Measurements from ENCODE around the gene PCA3.
A peak's percentile ranks its signal among the peaks of the same experiment; 100 is the strongest.
"Not testable (repeated sequence)": the region's sequence is repeated elsewhere in the genome, so short reads cannot be mapped to it uniquely, and the experiment has no call there.

Gene PCA3

DNA sequence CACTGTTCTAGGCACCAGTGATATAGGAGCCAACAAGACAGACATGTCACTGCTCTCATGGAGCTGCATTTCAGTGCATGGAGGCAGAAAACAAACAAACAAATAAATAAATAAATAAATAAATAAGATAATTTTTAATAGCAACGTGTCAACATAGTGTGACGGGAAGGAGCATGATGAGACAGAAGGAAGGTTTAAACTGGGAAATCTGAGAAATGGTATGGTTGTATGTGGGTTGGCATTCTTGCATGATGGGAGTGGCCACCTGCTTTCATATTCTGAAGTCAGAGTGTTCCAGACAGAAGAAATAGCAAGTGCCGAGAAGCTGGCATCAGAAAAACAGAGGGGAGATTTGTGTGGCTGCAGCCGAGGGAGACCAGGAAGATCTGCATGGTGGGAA is at the start of gene PCA3:
PCA3 (plus strand) TSS at position 301 of the 400 bp plus-strand sequence.
- no peak for DNase-seq

DNA sequence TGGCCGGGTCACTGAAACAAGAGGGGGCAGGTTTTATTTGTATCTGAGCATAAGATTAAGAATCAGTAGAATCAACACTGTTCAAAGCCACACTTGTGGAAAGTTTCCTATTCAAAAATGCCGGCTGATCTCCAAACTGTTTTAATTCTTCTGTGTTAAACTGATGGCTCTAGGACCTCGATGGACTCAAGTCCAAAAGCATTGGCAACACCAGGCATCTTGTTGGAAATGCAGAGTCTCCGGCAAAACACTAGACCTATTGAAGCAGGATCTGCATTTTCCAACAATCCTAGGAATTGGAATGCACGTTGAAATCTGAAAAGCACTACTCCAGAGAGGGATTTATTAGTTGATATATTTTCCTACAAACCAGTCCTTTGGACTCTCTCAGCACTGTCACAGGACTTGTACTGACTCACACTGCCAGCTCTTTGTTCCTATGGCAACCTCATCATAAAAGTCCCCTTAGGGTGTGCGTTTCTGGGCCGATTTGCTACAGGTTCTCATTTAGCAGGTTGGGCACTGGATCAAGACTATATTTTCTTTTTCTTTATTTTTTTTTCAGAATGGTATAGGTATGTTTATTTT is 48.1 kb upstream of the PCA3 start:
- DNase-seq = peak; percentile 67

DNA sequence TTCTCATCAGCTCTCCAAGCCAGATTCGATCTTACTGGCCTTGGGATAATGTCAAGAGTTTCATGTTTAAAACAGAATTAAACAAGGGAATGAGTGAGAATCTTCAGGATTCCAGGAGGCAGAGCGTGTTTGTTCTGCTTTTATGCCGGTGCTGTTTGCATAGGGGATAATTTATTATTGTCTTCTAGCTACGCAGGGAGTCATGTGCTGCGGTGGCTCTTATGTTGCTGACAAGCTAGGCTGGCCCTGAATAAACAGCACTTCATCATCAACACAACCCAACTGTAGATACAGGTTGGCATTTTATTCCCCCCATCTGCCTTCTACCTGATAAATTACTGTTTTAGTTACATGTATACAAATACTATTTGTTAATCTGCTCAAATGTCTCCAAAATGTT is 47.1 kb upstream of the PCA3 start:
- peak; percentile 80 for DNase-seq

DNA sequence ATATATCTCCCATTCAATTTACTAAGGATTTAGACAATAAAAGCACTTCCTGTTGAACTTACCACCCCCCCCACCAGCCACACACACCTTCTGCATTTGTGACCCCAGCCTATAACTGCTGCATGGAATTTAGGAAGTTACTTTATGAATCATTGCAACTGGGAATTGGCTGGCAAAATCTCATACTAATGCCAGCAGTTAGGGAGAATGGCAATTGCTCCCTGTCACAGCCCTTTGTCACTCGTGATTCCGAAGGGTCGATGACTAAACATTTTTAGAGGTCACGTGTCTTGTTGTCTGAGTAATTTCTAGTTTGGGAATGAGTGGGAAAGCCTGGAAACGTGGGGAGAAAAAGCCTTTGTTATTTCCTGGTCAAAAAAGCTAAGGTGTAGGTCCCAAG is 46.6 kb upstream of the PCA3 start:
- DNase-seq = peak; percentile 42

DNA sequence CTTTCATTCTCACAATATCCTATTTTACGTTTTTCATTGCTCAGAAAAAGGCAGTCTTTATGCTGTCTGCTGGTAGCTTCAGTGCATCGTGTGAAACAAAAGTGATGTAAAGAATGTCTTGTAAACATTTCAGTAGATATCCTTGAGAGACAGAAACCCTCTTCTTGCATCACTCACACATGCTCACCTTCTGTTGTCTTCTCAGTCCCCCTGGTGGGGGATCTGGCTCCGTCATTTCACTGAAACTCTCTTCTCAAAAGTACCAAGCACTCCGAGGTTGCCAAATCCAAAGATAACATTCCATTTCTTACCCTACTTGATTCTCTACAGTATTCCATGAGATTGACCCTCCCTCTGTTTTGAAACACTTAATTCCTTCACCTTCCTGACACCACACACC is 46.1 kb upstream of the PCA3 start:
- no peak for DNase-seq

DNA sequence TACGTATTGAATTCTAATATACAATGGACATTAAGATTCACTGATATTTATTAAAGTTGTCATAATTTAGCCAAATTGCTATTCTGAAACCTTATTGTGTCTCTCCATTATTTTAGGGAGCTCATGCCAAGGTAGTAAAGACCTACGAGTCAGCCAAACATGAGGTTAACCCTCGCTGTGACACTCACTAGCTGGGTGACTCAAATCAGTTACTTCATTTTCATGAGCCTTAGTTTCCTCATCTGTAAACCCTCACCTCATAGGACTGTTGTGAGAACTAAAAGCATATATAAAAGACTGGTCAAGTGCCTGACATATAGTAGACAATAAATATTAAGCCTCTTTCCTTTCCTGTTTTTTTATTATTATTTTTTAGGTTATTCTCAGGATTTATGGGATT is 44.0 kb upstream of the PCA3 start:
- no peak for DNase-seq

DNA sequence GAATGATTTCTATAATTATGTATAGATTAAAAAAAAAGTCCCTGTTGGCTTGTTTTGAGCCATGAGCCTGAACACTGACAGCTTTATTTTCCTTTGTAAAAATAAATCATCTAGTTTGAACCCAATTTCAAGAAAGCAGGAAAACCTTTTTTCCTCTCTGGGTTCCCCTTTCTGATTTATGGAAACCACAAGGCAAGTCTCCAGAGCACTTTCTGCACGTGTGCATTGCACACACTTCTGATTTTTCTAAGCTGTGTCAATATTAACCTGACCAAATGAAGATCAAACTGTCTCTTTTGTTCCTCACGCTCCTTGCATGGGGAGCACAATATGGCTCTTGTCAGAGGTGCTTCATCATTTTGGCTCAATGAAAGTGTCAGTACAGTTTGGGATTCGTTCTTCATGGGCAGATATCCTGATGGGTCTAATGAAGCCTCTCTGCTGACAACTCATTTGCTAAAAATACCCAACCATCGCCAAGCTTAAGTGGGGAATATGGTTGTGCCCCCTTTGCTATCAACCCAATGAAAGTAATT is 39.2 kb upstream of the PCA3 start:
- DNase-seq = peak; percentile 86

DNA sequence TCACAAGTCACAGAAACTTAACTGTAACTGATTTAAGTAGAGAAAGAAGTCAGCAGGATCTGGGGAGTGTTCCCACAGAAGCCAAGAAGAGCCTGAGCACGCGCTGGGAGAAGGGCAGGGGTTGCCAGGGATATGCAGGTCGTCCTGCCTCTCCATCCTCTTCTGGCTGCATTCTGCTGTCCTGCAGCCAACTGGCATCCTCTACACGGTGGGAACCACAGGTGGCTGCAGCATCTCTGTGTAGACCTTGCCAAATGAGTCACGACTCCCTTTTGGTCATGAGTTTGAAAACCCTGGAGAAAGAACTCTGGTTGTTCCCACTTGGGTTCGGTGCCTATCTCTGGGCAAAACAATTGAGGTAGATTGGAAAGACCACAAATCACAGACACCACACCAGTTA is 38.4 kb upstream of the PCA3 start:
- peak; percentile 27 for DNase-seq

DNA sequence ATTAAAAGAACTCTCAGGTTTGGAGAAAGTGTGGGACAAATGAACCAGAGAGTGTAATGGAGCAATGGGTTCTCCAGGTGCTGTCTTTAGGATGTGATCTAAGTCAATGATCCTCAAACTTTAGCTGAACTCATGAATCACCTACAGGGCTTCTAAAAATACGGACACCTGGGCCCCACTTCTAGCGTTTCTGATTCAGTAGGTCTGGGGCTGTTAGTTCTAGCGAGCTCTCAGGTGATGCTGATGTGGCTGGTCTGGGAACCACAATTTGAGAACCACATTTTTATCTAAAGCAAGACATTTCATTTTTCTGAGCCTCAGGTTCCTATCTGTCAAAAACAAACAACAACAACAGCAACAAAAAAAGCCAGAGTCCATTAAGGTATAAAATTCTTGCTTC is 35.1 kb upstream of the PCA3 start:
- peak; percentile 21 for DNase-seq

DNA sequence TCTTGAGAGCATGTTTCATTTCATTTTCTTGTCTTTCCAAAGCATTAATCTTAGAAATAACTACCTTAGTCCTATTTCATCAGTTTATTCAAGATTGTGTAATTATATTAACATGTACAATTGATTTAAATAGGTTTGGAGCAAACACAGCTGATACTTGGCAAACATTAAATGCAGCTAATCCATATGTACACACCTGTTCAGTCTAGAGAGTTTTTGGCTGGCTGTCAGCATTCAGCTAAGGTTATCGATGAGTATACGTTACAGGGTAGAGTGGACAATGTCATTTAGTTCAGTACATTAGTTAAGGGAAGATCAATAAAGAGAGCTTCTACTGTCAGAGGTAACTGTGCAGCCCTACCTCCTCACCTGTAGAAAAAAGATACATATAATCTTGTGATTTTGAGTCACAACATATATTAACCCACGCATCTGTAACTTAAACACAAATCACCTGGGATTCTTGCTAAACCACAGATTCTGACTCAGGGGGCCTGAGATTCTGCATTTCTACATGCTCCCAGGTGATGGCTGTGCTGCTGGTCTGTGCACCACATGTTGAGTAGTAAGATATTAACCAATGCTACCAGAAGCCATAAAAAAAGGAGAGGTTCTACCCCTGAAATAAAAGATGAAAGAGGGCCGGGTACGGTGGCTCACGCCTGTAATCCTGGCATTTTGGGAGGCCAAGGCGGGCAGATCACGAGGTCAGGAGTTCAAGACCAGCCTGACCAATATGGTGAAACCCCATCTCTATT is 34.1 kb upstream of the PCA3 start:
- DNase-seq = peak; percentile 93

DNA sequence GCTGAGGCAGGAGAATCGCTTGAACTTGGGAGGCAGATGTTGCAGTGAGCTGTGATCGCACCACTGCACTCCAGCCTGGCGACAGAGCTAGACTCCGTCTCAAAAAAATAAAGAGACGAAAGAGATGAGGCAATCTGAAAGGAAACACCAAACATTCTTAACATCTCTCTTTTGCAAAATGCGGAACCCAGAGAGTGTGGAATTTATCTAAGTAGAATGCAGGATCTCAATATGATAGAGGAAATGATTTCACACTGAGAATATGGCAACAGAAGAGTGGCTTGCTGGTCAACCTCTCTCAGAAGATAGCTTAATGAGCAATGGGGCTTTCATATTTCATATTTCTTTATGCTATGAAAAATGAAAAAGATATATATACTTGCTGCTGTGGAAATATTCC is 33.4 kb upstream of the PCA3 start:
- DNase-seq = no peak

DNA sequence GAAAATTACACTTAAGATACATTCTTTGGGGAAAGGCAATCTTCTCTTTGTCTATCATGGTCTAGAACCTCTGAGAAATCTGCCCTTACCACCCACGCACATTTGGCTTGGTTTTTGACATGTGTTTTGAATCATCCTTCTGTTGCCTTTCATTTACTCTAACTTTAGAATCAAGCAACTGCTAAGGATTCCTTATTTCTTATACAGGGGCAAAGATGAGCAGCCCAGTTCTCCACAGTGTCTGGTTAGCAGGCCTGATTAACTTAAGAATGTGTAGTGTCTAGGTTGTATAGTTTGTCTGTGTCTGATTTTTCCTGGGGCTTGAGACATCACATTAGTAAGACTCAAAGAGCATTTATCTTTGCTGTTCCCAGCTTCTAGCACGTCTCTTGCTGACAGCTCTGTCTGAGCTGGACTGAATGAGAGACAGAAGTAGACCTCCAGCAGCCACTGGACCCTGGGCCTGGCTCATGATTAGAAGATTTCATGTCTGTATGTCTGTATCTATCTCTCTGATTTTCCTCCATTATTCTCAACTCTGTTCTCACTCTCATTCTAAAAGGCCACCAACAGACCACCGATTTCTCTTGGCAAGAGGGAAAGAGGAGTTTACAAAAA is 31.8 kb upstream of the PCA3 start:
- DNase-seq = no peak

DNA sequence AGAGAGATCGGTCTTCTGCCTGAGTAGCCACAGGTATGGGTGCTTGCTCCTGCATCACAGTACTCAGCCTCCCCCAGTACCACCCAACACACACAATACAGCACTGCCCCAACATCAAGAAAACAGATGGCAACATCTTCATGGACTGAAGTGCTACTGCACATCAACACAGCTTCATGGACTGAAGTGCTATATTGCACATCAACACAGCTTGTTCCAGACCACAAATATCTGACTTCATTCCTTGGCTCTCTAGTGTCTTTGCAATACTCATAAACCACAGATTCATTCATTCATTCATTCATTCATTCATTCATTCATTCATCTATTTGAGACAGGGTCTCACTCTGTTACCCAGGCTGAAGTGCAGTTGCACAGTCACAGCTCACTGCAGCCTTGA is 31.1 kb upstream of the PCA3 start:
- no peak for DNase-seq

DNA sequence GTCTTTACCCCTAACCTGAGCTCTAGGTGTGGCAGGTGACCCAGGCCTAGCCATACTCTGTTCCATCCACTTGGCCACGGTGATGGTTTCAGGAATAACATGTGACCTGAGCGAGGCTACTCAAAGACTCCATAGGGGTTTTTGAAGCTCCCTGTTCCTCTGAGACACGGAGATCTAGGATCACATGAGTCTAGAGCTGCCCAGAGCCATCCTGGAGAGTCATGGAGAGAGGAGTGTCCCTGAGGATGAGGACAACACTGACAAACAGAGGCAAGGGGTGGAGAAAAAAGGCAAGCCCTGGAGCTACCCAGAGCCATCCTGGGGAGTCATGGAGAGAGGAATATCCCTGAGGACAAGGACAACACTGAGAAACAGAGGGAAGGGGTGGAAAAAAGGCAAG is 29.5 kb upstream of the PCA3 start:
- DNase-seq = no peak

DNA sequence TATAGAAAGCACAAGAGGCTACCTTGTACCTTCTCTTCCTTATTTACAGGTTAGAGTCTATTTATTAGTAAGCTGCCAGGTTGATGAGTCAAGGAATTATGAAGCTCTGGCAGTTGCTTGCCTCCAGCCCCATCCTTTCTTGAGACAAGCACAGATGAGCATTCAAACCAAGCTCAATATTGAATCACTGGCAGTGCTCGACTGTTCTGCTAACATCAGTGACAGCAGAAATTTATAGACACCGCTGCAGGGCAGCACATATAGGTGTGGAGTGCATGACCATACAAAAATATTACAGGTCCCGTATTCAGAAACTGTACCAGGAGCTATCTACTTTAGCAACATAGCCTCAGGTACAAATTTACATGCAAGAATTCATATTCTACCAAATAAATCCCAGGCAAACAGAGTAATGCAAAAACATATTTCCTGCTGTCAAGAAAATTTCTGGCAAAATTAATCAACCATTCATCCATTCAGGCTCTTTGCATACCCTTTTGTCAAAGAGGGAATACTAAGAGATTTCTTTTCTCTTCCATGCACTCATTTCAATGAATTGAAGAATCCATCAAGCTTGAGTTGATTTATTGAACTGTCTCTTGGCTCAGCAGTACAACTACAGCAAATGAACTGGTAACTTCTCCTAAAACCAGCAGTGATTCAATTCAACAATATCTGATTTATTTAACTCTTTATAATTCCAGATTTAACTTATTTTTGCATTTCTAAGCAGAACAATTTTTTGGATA is 26.9 kb upstream of the PCA3 start:
- DNase-seq = peak; percentile 8

DNA sequence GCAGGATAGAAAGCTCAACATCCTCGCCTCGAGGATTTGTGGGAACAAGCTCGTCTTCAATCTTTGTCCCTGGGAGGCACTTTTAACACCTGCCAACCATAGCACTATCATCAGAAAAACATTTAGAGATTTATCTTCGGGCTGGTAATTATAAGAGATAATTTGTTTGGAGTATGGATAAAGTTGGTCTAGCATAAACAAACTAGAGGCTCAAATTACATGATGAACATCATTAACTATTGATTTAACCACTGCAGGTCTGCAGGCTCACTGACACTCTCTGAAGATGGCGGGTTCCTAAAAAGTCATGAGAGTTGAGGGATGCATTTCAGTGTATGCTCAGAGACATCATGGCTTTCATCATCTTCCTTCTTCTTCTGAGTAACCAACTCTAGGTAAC is 25.8 kb upstream of the PCA3 start:
- DNase-seq = peak; percentile 95

DNA sequence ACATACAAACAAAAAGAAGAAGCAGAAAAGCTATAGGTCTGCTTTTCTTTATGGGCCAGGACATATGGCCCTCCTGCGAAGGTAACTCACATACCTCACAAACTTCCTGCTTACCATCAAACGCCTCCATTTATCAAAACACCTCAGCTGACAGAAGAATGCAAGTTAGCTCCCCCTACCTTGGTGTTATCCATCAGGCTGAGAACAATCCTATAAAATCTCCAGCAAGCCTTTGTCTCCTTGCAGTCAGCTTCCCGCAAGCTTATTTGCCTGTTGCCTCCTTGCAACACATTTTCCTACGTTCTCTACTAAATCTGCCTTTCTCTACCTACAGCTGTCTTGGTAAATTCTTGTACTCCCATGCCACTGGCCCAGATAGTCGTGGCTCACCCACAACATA is 22.7 kb upstream of the PCA3 start:
- no peak for DNase-seq

DNA sequence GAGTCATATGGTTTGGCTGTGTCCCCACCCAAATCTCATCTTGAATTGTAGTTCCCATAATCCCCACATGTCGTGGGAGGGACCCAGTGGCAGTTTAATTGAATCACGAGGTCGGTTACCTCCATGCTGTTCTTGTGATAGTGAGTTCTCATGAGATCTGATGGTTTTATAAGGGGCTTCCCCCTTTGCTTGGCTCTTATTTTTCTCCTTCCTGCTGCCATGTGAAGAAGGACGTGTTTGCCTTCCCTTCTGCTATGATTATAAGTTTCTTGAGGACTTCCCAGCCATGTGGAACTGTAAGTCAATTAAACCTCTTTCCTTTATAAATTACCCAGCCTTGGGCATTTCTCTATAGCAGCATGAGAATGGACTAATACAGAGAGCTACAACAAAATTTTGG is 21.3 kb upstream of the PCA3 start:
- not testable (repeated sequence) for DNase-seq

DNA sequence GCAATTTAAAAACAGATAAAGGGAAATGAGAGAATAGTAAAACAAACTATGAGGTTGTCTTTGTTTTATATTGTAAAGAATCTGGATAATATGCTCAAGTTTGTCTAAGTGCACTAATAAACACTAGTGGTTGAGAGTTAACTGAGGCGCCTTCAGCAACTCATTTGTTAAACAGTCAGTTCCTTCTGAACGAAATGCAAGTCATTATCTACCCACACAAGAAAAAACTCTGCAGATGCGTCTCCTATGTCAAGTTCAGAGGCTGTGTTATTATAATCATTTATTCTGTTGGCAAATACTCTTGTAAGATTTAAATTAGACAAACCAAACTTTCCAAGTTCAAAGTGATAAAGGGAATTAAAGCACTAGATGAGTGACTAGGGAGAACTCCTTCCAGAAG is 20.3 kb upstream of the PCA3 start:
- no peak for DNase-seq

DNA sequence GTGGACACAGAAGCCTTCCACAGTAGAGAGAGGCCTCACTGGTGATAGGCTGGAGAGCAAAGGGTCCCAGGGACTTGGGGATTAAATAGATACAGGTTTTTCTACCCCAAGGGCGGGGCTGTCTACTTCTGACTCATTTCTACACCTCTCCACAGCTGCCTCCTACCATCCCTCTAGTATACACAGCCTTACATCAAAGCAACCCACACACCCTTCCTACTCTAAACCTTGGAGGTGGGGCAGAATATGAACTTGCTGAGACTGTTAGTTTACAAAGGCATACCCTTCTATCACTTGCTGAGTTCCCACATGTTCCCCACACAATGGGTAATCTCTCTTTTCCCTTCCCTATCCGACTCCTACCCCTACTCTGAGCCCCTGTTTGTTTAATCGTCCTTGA is 19.9 kb upstream of the PCA3 start:
- no peak for DNase-seq

DNA sequence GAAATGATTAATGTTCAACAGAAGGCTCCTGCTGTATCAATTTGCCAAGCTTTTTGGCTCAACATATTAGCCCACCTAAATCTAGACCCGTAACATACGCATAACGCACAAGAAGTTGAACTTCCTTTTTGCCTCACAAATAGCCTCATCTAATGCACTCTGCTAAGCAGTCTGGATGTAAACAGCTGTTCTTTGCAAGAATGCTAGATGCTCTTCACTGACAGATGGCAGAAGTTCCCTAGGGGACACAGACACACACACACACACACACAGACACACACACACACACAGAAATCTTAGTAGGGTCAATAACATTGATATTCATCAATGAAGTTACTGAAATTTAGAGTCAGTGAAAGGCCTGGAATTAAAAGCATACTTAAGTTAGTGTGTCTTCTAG is 13.2 kb upstream of the PCA3 start:
- DNase-seq = no peak

DNA sequence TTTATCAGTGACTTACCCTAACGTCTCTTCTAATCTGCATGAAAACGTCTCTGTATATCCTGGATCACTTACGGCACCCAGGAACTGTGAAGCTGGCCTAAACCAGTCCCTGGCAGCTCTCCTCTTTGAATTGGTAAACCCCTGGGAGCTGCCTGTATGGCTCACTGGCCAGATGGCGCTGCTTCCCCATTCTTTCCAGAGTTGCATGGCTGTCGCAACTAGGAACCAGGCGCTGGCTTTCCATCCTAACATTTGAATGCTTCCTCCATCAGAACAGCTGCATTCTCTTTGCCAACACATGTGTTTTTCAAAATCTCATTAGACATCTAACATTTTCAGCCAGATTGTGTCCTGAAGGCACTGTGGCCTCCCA is 8.0 kb upstream of the PCA3 start:
- DNase-seq = peak; percentile 64

DNA sequence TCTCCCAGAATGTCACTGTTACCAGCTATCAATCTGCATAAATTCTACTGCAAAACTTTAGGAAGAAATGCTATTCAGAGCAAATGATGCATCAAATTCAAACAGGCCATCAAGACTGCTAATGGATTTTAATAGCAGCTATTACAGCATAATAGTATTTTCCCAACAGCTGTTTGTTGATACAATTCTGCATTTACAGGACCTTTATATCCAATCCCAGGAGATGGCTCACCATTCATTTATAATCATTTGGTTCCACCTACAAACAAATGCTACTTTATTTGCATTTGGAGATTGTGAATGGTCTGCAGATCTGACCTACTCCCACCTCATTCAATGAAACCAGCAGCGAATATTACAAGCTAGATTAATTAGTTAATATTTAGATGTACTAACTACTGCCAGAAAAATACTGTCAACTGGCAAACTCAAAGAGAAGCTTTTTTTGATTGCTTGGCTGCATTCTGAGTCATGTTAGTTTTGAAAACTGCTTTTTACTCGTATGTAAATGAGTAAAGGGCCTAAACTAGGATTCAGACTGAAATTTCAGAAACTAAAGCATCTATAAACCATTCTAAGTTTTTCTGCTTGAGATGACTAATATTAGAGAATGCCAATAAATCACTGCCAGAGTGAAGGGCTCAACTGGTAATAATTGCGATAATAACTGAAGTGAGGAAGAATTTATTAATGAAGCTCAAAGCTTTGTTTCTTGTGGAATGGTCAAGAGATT is 7.1 kb upstream of the PCA3 start:
- peak; percentile 40 for DNase-seq
